Panc1 (cell line): Measurements from ENCODE around the gene MAPK10. TPM values are rescaled to one million over a fixed set of nuclear protein-coding genes. Genes with fewer than 3 reads are reported as not detected.

ENCODE experiments used
- ATAC-seq: fragments of 200-7000 bp; cut with Tn5 transposase; 2 replicates; pipeline ENCODE4 v1.9.1; 2020; ENCODE audit warnings: mild to moderate bottlenecking, moderate library complexity
- BruUV-seq: library from RNA; stranded (reverse); fragments of 400-500 nt; replicated peaks from 2 replicates; lab custom pipeline; 2021; lab: Mats Ljungman, UMichigan
- CTCF ChIA-PET: fragments of 300-600 bp; sonication (Branson Sonifier 250); formaldehyde crosslinking; loops from one replicate; lab custom pipeline; 2022; ENCODE audit warnings: antibody characterized with exemption; lab: Charles Lee
- POLR2A ChIA-PET: fragments of 300-600 bp; sonication (Branson Sonifier 250); formaldehyde crosslinking; loops from one replicate; lab custom pipeline; 2022; ENCODE audit warnings: antibody characterized with exemption; lab: Charles Lee
- DNase-seq: peaks from one replicate; pipeline ENCODE4 v3.0.0-alpha.2; 2010; ENCODE audit warnings: low read depth, low spot score
- H3K27ac ChIP-seq: 2 replicates; pipeline ENCODE4 v1.5.1; 2011; ENCODE audit warnings: mild to moderate bottlenecking, low read length, inconsistent platforms
- H3K27me3 ChIP-seq: fragments of 200-500 bp; sonication (Bioruptor generic); 2 replicates; pipeline ENCODE4 v1.6.0; 2014; ENCODE audit warnings: low read length, inconsistent platforms; ENCODE audit not compliant: control insufficient read depth, insufficient read depth
- H3K36me3 ChIP-seq: fragments of 200-500 bp; sonication (Bioruptor generic); 2 replicates; pipeline ENCODE4 v1.5.1; 2014; ENCODE audit warnings: inconsistent platforms, mild to moderate bottlenecking, low read length, moderate library complexity; ENCODE audit not compliant: control insufficient read depth, insufficient read depth
- H3K4me1 ChIP-seq: 2 replicates; pipeline ENCODE4 v1.5.1; 2011; ENCODE audit warnings: inconsistent platforms, mild to moderate bottlenecking, low read length, moderate library complexity; ENCODE audit not compliant: control insufficient read depth, insufficient read depth
- H3K4me3 ChIP-seq, 2 experiments: 2 replicates each; pipeline ENCODE4 v1.5.1; 2011 to 2012; ENCODE audit warnings: low read depth in 2 of 2, low read length in 2 of 2, mild to moderate bottlenecking in 2 of 2, inconsistent platforms in 1 of 2, moderate library complexity in 1 of 2
- H3K9me3 ChIP-seq: fragments of 200-500 bp; sonication (Bioruptor generic); 2 replicates; pipeline ENCODE4 v1.5.1; 2014; ENCODE audit warnings: low read depth, mild to moderate bottlenecking, inconsistent platforms, low read length, moderate library complexity; ENCODE audit not compliant: control insufficient read depth, insufficient read depth
- CTCF ChIP-seq: fragments of 450-650 bp; IDR thresholded peaks from 2 replicates; pipeline ENCODE4 v1.5.1; 2017; ENCODE audit warnings: mild to moderate bottlenecking
- POLR2AphosphoS5 ChIP-seq: IDR thresholded peaks from 2 replicates; pipeline ENCODE4 v1.6.1; 2012; ENCODE audit warnings: mild to moderate bottlenecking, low read depth, low read length, moderate library complexity
- SIN3A ChIP-seq: IDR thresholded peaks from 2 replicates; pipeline ENCODE4 v1.6.1; 2012; ENCODE audit warnings: low read depth, mild to moderate bottlenecking, low read length, moderate library complexity, borderline replicate concordance; ENCODE audit not compliant: insufficient read depth
- TCF7L2 ChIP-seq: IDR thresholded peaks from 2 replicates; pipeline ENCODE4 v1.6.1; 2011; ENCODE audit warnings: mild to moderate bottlenecking, low read depth, low read length, inconsistent platforms
- in situ Hi-C: cut with HindIII; loops from 2 replicates; pipeline ENCODE4 v1.10.0; 2016; ENCODE audit warnings: low sequenced_read_pairs, low pct_unique_long_range_greater_than_20kb
- intact Hi-C: fragments of 100-400 bp; cut with micrococcal nuclease; formaldehyde crosslinking; loops from one replicate; pipeline ENCODE4 v1.10.0; 2022; ENCODE audit not compliant: unreplicated experiment
- total RNA-seq: library from RNA; stranded (reverse); gene quantifications from one replicate; pipeline ENCODE4 v1.2.1, GENCODE V29; 2021; ENCODE audit not compliant: unreplicated experiment
- TF ChIP-seq, protein P1 (sequence below), 2 experiments: IDR thresholded peaks; 2 replicates each; pipeline ENCODE4 v1.6.1; 2011 to 2012; ENCODE audit warnings: low read depth in 2 of 2, control low read depth in 1 of 2, low read length in 1 of 2, mild to moderate bottlenecking in 1 of 2, moderate library complexity in 1 of 2; ENCODE audit not compliant: insufficient read depth in 1 of 2

Gene MAPK10
- total RNA-seq, 1 experiment from 2014 or later: 0.85 TPM

- CTCF ChIA-PET: interaction anchor here (1.7 kb wide), 1 partner anchor 172 kb away, joined by 8 read pairs; no protein-coding TSS in a partner anchor
- in situ Hi-C loops (no loop called here), intact Hi-C loops (loop anchor here (2.0 to 10.0 kb wide), 3 partner anchors 142 to 884 kb away; no protein-coding TSS in a partner anchor)
- Histone ChIP-seq H3K27ac (no peak overlapping the region), H3K9me3 (no peaks in the 10 kb centered on the region), H3K4me3 (no peak overlapping the region), H3K4me1 (no peaks in the 10 kb centered on the region; the same call in 1 of the 2 replicates), H3K27me3 (no peaks in the 10 kb centered on the region), H3K36me3 (no peaks in the 10 kb centered on the region)
- no TSS peak for BruUV-seq
- POLR2A ChIA-PET: interaction anchor here (0.7 kb wide), 1 partner anchor 426 kb away, joined by 3 read pairs; no protein-coding TSS in a partner anchor
- DNase-seq (no peak), ATAC-seq (no peak)
- TF ChIP-seq CTCF (peak; percentile 47; the same call in 1 of the 2 replicates), SIN3A (no peak), POLR2AphosphoS5 (no peak), TCF7L2 (no peak)
- TF ChIP-seq, protein P1, sequence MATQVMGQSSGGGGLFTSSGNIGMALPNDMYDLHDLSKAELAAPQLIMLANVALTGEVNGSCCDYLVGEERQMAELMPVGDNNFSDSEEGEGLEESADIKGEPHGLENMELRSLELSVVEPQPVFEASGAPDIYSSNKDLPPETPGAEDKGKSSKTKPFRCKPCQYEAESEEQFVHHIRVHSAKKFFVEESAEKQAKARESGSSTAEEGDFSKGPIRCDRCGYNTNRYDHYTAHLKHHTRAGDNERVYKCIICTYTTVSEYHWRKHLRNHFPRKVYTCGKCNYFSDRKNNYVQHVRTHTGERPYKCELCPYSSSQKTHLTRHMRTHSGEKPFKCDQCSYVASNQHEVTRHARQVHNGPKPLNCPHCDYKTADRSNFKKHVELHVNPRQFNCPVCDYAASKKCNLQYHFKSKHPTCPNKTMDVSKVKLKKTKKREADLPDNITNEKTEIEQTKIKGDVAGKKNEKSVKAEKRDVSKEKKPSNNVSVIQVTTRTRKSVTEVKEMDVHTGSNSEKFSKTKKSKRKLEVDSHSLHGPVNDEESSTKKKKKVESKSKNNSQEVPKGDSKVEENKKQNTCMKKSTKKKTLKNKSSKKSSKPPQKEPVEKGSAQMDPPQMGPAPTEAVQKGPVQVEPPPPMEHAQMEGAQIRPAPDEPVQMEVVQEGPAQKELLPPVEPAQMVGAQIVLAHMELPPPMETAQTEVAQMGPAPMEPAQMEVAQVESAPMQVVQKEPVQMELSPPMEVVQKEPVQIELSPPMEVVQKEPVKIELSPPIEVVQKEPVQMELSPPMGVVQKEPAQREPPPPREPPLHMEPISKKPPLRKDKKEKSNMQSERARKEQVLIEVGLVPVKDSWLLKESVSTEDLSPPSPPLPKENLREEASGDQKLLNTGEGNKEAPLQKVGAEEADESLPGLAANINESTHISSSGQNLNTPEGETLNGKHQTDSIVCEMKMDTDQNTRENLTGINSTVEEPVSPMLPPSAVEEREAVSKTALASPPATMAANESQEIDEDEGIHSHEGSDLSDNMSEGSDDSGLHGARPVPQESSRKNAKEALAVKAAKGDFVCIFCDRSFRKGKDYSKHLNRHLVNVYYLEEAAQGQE (IDR thresholded peaks at IDR 0.05; ENCODE audit: insufficient read depth in 1 of 2, low read depth in 2 of 2, low read length in 1 of 2): no peak
Observed at GRCh38 chr4:85968945-85969819, 390.7 kb downstream of the MAPK10 start.

DNA sequence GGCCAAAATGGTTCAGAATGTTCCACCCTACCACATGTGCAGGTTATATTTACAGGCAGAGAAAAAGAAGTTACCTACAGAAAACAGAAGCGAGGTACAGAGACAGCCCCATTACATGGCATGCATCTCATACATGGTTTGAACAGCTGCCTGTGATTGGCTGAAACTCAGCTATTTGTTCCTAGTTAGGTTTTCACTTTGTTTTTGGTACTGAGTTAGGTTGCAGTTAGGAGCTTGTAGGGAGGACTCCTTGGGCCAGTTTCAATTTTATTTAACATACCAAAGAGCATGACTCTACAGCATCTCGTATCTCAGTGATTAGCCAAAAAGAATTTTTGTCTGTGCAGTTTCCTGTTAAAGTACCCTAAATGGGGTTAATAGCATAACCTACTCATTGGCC, 392.0 kb downstream of the MAPK10 start:
- no peaks in the 10 kb centered on the region; the same call in 1 of the 2 replicates for H3K4me1 ChIP-seq
- no TSS peak for BruUV-seq
- H3K27ac ChIP-seq: no peak overlapping the region

More for the DNA sequence above, 392.0 kb downstream of the MAPK10 start:
- H3K36me3 ChIP-seq: no peaks in the 10 kb centered on the region
- no peak overlapping the region for H3K4me3 ChIP-seq
- no peak for TF ChIP-seq SIN3A
- TF ChIP-seq, protein P1 (IDR thresholded peaks at IDR 0.05; ENCODE audit: insufficient read depth in 1 of 2, low read depth in 2 of 2, low read length in 1 of 2): no peak
- no peak for TF ChIP-seq TCF7L2
- TF ChIP-seq CTCF: no peak
- no peak for TF ChIP-seq POLR2AphosphoS5
- no peaks in the 10 kb centered on the region for H3K9me3 ChIP-seq
- ATAC-seq (no peak), DNase-seq (no peak)
- ChIA-PET CTCF (no interaction called here), POLR2A (no interaction called here)
- intact Hi-C loops: loop anchor here (2.0 to 10.0 kb wide), 3 partner anchors 141 to 883 kb away; no protein-coding TSS in a partner anchor
- no peaks in the 10 kb centered on the region for H3K27me3 ChIP-seq
- in situ Hi-C loops: no loop called here
